Measurements from ENCODE around the gene PRND. TPM values are rescaled to one million over a fixed set of nuclear protein-coding genes. Genes with fewer than 3 reads are reported as not detected.

PRND gene
- total and polyA plus RNA-seq, 10 of the 15 experiments (the other 5 are each of a cell fraction or from before 2014, with no cell fraction given), result not detected

- WGBS (ENCODE audit: insufficient coverage, insufficient replicate concordance, low lambda C conversion rate, missing lambda C conversion rate), result 93% methylated on average over 3 of the region's 3 CpGs
- BruUV-seq (replicated peaks), result no TSS peak
- SMC1A ChIA-PET (ENCODE audit: uncharacterized antibody, unreplicated experiment), result interaction anchor here (1.0 kb wide), 1 partner anchor 20 kb away, joined by 3 read pairs; no protein-coding TSS in a partner anchor
- intact Hi-C loops (cut with micrococcal nuclease; ENCODE audit: unreplicated experiment), result no loop called here
- Histone ChIP-seq H3K9me3 (replicated peaks; ENCODE audit: control insufficient read depth, insufficient read depth, low read length) (no peaks in the 10 kb centered on the region), H3K27ac (ENCODE audit: control insufficient read depth, insufficient read depth) (no peak overlapping the region), H3K4me1 (ENCODE audit: control insufficient read depth, insufficient read depth, low read length) (no peaks in the 10 kb centered on the region), H3K4me2 (ENCODE audit: control insufficient read depth, insufficient read depth) (no peak overlapping the region), H3K36me3 (ENCODE audit: control insufficient read depth in 2 of 2, insufficient read depth in 2 of 2, low read length in 1 of 2) (0 out of 4 replicates have a peak, but pooled peaks cover 0 to 3% of the 10 kb centered on the region in 2 experiments), H3K27me3 (replicated peaks in 1 of 2; ENCODE audit: control insufficient read depth in 2 of 2, insufficient read depth in 2 of 2, low read length in 1 of 2) (no peaks in the 10 kb centered on the region; a peak in 1 of 4 replicates), H3K9ac (ENCODE audit: control insufficient read depth, insufficient read depth, low read length) (no peak overlapping the region), H4K20me1 (ENCODE audit: control insufficient read depth, insufficient read depth) (no peaks in the 10 kb centered on the region), H3K79me2 (ENCODE audit: control insufficient read depth, insufficient read depth, low read length) (no peaks in the 10 kb centered on the region), H2AFZ (ENCODE audit: control insufficient read depth, low read depth, low read length) (no peak overlapping the region), H3K4me3 (no peak overlapping the region)
- DNase-seq (ENCODE audit: low read depth, low spot score) (no peak), FAIRE-seq (no peak), ATAC-seq (no peak)
- POLR2A ChIA-PET, result interaction anchor here (0.5 kb wide), 1 partner anchor 342 kb away, joined by 3 read pairs; no protein-coding TSS in a partner anchor
- CTCF ChIA-PET, result interaction anchor here (1.3 kb wide), 1 partner anchor 12 kb away, joined by 5 read pairs; no protein-coding TSS in a partner anchor
- RAD21 ChIA-PET (ENCODE audit: unreplicated experiment), result no interaction called here
- in situ Hi-C loops (cut with MboI), result no loop called here
- no peak for TF ChIP-seq USF2 (IDR thresholded peaks at IDR 0.05; ENCODE audit: borderline replicate concordance, low read depth, low read length)
- TF ChIP-seq ZNF622 (IDR thresholded peaks at IDR 0.05), result no peak
- no peak for TF ChIP-seq NFYB (IDR thresholded peaks at IDR 0.05; ENCODE audit: insufficient read depth, low read depth, low read length)
- no peak for TF ChIP-seq CBX3 (IDR thresholded peaks at IDR 0.05; ENCODE audit: borderline replicate concordance, low read depth)
- TF ChIP-seq IRF3 (IDR thresholded peaks at IDR 0.05), result no peak
- TF ChIP-seq SMAD5 (IDR thresholded peaks at IDR 0.05; ENCODE audit: low read depth), result no peak
- no peak for TF ChIP-seq RFX5 (IDR thresholded peaks at IDR 0.05; ENCODE audit: low read depth, low read length)
- no peak for TF ChIP-seq ZBTB40 (IDR thresholded peaks at IDR 0.05; ENCODE audit: borderline replicate concordance)
- no peak for TF ChIP-seq BACH1 (IDR thresholded peaks at IDR 0.05; ENCODE audit: borderline replicate concordance)
- TF ChIP-seq FOXM1 (IDR thresholded peaks at IDR 0.05; ENCODE audit: low read depth, low read length), result no peak
- no peak for TF ChIP-seq SIN3A (IDR thresholded peaks at IDR 0.05; ENCODE audit: low read depth, low read length)
- no peak for TF ChIP-seq SMAD1 (IDR thresholded peaks at IDR 0.05; ENCODE audit: low read depth, partially characterized antibody)
- no peak for TF ChIP-seq CREM (IDR thresholded peaks at IDR 0.05; ENCODE audit: low read depth)
- TF ChIP-seq RBBP5 (conservative IDR thresholded peaks at IDR 0.05), result no peak
- no peak for TF ChIP-seq HSF1 (IDR thresholded peaks at IDR 0.05; ENCODE audit: low read depth, low read length)
- TF ChIP-seq POU2F2 (IDR thresholded peaks at IDR 0.05; ENCODE audit: borderline replicate concordance, low read depth, low read length), result no peak
Measured at GRCh38 chr20:4699957-4700356, 21.8 kb upstream of the PRND start.
